Neuronal stem cell (in vitro differentiated cells): ENCODE measurements around the gene LIFR.
"Not testable (repeated sequence)": the region's sequence is repeated elsewhere in the genome, so short reads cannot be mapped to it uniquely, and the experiment has no call there.

Experiments used
- DNase-seq: peaks from one replicate; pipeline ENCODE4 v3.0.0-alpha.2; 2013; ENCODE audit warnings: low spot score
- H2AFZ ChIP-seq: one replicate; pipeline ENCODE4 v1.6.1; 2013; ENCODE audit warnings: mild to moderate bottlenecking, low read length, inconsistent platforms
- H2AK5ac ChIP-seq: 2 replicates; pipeline ENCODE4 v1.6.1; 2013; ENCODE audit warnings: low read depth, mild to moderate bottlenecking, inconsistent platforms, low read length, moderate library complexity, mixed read lengths
- H2BK120ac ChIP-seq: 2 replicates; pipeline ENCODE4 v1.6.1; 2013; ENCODE audit warnings: low read depth, mild to moderate bottlenecking, inconsistent platforms, low read length, moderate library complexity, mixed read lengths
- H2BK12ac ChIP-seq: one replicate; pipeline ENCODE4 v1.6.1; 2013; ENCODE audit warnings: low read length, inconsistent platforms
- H2BK15ac ChIP-seq: 2 replicates; pipeline ENCODE4 v1.6.1; 2013; ENCODE audit warnings: mild to moderate bottlenecking, low read length, inconsistent platforms, mixed read lengths
- H2BK5ac ChIP-seq: one replicate; pipeline ENCODE4 v1.6.1; 2013; ENCODE audit warnings: inconsistent platforms, mild to moderate bottlenecking, low read length, moderate library complexity
- H3K14ac ChIP-seq: one replicate; pipeline ENCODE4 v1.6.1; 2013; ENCODE audit warnings: low read length, inconsistent platforms
- H3K18ac ChIP-seq: 2 replicates; pipeline ENCODE4 v1.6.1; 2013; ENCODE audit warnings: low read length, inconsistent platforms
- H3K23ac ChIP-seq: 2 replicates; pipeline ENCODE4 v1.6.1; 2013; ENCODE audit warnings: low read depth, mild to moderate bottlenecking, mixed read lengths, low read length, inconsistent platforms; ENCODE audit not compliant: poor library complexity
- H3K27ac ChIP-seq: replicated peaks from 3 replicates; pipeline ENCODE4 v1.5.1; 2013; ENCODE audit warnings: low read length, inconsistent platforms
- H3K27me3 ChIP-seq, 3 experiments: 2 replicates each; pipeline ENCODE4 v1.6.1; 2013; ENCODE audit warnings: low read length in 3 of 3, mild to moderate bottlenecking in 2 of 3, inconsistent platforms in 1 of 3, low read depth in 1 of 3, mixed read lengths in 1 of 3, moderate library complexity in 1 of 3; ENCODE audit not compliant: control insufficient read depth in 3 of 3, insufficient read depth in 3 of 3
- H3K36me3 ChIP-seq, 2 donors: replicated peaks in 1 of 2; 2 replicates each; pipeline ENCODE4 v1.6.1; 2013; ENCODE audit warnings: low read length in 2 of 2; ENCODE audit not compliant: control insufficient read depth in 2 of 2, insufficient read depth in 2 of 2
- H3K4ac ChIP-seq: 2 replicates; pipeline ENCODE4 v1.6.1; 2013; ENCODE audit warnings: inconsistent platforms, mild to moderate bottlenecking, low read length, moderate library complexity
- H3K4me1 ChIP-seq, 2 donors: 1 replicate in 1 of 2; 2 replicates in 1 of 2; pipeline ENCODE4 v1.6.1; 2013; ENCODE audit warnings: low read length in 2 of 2, low read depth in 1 of 2; ENCODE audit not compliant: control insufficient read depth in 2 of 2, insufficient read depth in 1 of 2
- H3K4me2 ChIP-seq: one replicate; pipeline ENCODE4 v1.6.1; 2013; ENCODE audit warnings: mild to moderate bottlenecking, low read length, inconsistent platforms; ENCODE audit not compliant: insufficient read depth, poor library complexity, severe bottlenecking
- H3K4me3 ChIP-seq, 2 donors: 2 replicates each; pipeline ENCODE4 v1.5.1; 2013; ENCODE audit warnings: low read length in 2 of 2, mild to moderate bottlenecking in 2 of 2, inconsistent platforms in 1 of 2, moderate library complexity in 1 of 2
- H3K79me1 ChIP-seq: one replicate; pipeline ENCODE4 v1.6.1; 2013; ENCODE audit warnings: low read depth, mild to moderate bottlenecking, inconsistent platforms, low read length, moderate library complexity
- H3K9ac ChIP-seq: one replicate; pipeline ENCODE4 v1.6.1; 2013; ENCODE audit warnings: mild to moderate bottlenecking, low read depth, low read length, inconsistent platforms; ENCODE audit not compliant: poor library complexity
- H3K9me3 ChIP-seq, 2 donors: replicated peaks in 1 of 2; 2 replicates each; pipeline versions ENCODE3 to v1.6.1; 2013; ENCODE audit warnings: low read length in 2 of 2, mild to moderate bottlenecking in 2 of 2, inconsistent platforms in 1 of 2, low read depth in 1 of 2, mixed read lengths in 1 of 2, moderate library complexity in 1 of 2; ENCODE audit not compliant: control insufficient read depth in 2 of 2, insufficient read depth in 1 of 2
- H4K8ac ChIP-seq: one replicate; pipeline ENCODE4 v1.6.1; 2013; ENCODE audit warnings: low read depth, mild to moderate bottlenecking, inconsistent platforms, low read length, moderate library complexity
- H4K91ac ChIP-seq: one replicate; pipeline ENCODE4 v1.6.1; 2013; ENCODE audit warnings: low read length, low read depth, mild to moderate bottlenecking, inconsistent platforms; ENCODE audit not compliant: poor library complexity
- WGBS, 2 donors: extraction: QIAGEN DNeasy Blood & Tissue Kit; methylation state at CpG; one replicate each; pipeline ENCODE4 v1.1.7; 2013; ENCODE audit warnings: missing lambda C conversion rate in 2 of 2, mixed read lengths in 1 of 2; ENCODE audit not compliant: insufficient read length in 2 of 2, insufficient replicate concordance in 1 of 2; ENCODE audit errors: extremely low coverage in 2 of 2; 5-methylcytosine and 5-hydroxymethylcytosine counted together

LIFR gene

GRCh38 chr5:38519476-38519875, 37.0 kb downstream of the LIFR start:
- no peak overlapping the region for H3K4ac ChIP-seq
- H4K91ac ChIP-seq = no peak overlapping the region
- H3K4me1 ChIP-seq = no peaks in the 10 kb centered on the region
- no peak overlapping the region for H2BK15ac ChIP-seq
- H3K18ac ChIP-seq = no peak overlapping the region
- no peak overlapping the region for H3K4me3 ChIP-seq
- H3K14ac ChIP-seq = no peak overlapping the region
- no peak overlapping the region for H3K27ac ChIP-seq
- H3K36me3 ChIP-seq = peaks cover 5 to 94% of the 10 kb centered on the region in 2 donors
- no peak overlapping the region for H2BK12ac ChIP-seq
- H3K27me3 ChIP-seq = no peaks in the 10 kb centered on the region
- H3K4me2 ChIP-seq = no peak overlapping the region
- H2AK5ac ChIP-seq = no peak overlapping the region
- H2BK120ac ChIP-seq = no peak overlapping the region
- H3K9ac ChIP-seq = no peak overlapping the region
- no peak overlapping the region for H2AFZ ChIP-seq
- H3K9me3 ChIP-seq = peaks cover 4 to 36% of the 10 kb centered on the region in 2 donors
- DNase-seq = no peak
- WGBS, 2 donors = no CpG with 5 or more reads among the region's 3 CpGs
- no peak overlapping the region for H4K8ac ChIP-seq
- H3K79me1 ChIP-seq = no peaks in the 10 kb centered on the region
- H3K23ac ChIP-seq = no peak overlapping the region
- no peak overlapping the region for H2BK5ac ChIP-seq

DNA sequence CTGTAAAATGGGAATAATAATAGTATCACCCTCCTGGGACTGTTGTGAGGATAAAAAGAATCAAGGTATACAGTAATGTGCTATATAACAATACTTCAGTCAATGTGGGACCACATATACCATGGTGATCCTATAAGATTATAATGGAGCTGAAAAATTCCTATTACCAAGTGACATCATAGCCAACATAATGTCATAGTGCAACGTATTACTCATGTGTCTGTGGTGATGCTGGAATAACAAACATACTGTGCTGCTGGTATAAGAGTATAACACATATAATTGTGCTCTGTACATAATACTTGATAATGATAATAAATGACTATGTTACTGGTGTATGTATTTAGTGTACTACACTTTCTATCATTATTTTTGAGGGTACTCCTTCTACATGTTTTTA, 38.1 kb downstream of the LIFR start:
- H2AK5ac ChIP-seq = no peak overlapping the region
- no CpG with 5 or more reads among the region's 1 CpG for WGBS, 2 donors
- H3K79me1 ChIP-seq = no peaks in the 10 kb centered on the region
- no peak overlapping the region for H3K14ac ChIP-seq
- no peak overlapping the region for H3K4me2 ChIP-seq
- no peak overlapping the region for H2BK15ac ChIP-seq
- H2BK5ac ChIP-seq = no peak overlapping the region
- no peak overlapping the region for H2AFZ ChIP-seq
- H3K36me3 ChIP-seq = peaks cover 5 to 92% of the 10 kb centered on the region in 2 donors
- H3K4ac ChIP-seq = no peak overlapping the region
- H3K4me1 ChIP-seq = no peaks in the 10 kb centered on the region
- no peak overlapping the region for H3K9ac ChIP-seq
- DNase-seq = no peak
- peaks cover 4 to 36% of the 10 kb centered on the region in 2 donors for H3K9me3 ChIP-seq
- H3K27me3 ChIP-seq = no peaks in the 10 kb centered on the region
- H3K27ac ChIP-seq = no peak overlapping the region
- no peak overlapping the region for H4K91ac ChIP-seq
- no peak overlapping the region for H2BK120ac ChIP-seq
- H3K23ac ChIP-seq = no peak overlapping the region
- no peak overlapping the region for H4K8ac ChIP-seq
- no peak overlapping the region for H3K4me3 ChIP-seq
- no peak overlapping the region for H3K18ac ChIP-seq
- no peak overlapping the region for H2BK12ac ChIP-seq

DNA sequence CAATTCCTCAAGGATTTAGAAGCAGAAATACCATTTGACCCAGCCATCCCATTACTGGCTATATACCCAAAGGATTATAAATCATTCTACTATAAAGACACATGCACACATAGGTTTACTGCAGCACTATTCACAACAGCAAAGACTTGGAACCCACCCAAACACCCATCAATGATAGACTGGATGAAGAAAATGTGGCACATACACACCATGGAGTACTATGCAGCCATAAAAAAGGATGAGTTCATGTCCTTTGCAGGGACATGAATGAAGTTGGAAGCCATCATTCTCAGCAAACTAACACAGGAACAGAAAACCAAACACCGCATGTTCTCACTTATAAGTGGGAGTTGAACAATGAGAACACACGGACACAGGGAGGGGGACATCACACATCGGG, 39.8 kb downstream of the LIFR start:
- not testable (repeated sequence) for H3K27ac ChIP-seq, H3K14ac ChIP-seq, H3K23ac ChIP-seq, H3K79me1 ChIP-seq, H2AK5ac ChIP-seq, H3K4me3 ChIP-seq, H3K18ac ChIP-seq, H3K9ac ChIP-seq, H3K27me3 ChIP-seq, H2BK120ac ChIP-seq, H4K91ac ChIP-seq, H3K4ac ChIP-seq, DNase-seq, H3K4me1 ChIP-seq, H4K8ac ChIP-seq, H2BK15ac ChIP-seq, H2AFZ ChIP-seq, H2BK12ac ChIP-seq, H3K4me2 ChIP-seq, H2BK5ac ChIP-seq
- H3K36me3 ChIP-seq = peaks cover 3 to 90% of the 10 kb centered on the region in 2 donors
- peaks cover 0 to 29% of the 10 kb centered on the region in 2 donors for H3K9me3 ChIP-seq
- no CpG with 5 or more reads among the region's 3 CpGs for WGBS, 2 donors

DNA sequence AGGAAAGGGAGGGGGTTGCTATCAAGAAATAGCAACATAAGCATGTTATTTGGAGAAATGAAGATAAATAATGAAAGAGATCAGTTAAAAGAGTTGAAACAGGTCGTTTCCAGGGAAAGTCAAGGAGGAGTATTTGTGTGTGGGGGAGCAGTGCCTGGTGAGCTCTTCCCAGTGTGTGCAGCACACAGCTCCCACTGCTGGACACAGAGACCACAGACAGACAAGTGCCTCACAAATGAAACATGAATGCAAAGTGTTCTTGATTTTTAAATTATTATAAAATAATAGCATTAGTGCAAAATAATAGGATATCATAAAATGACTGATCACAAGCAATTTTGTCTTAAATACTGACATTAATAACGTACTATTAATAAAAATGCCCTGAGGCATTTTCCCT, 40.8 kb downstream of the LIFR start:
- no peak overlapping the region for H3K27ac ChIP-seq
- peaks cover 0 to 90% of the 10 kb centered on the region in 2 donors for H3K36me3 ChIP-seq
- WGBS, 2 donors = no CpG with 5 or more reads among the region's 2 CpGs
- no peak overlapping the region for H2AK5ac ChIP-seq
- no peak overlapping the region for H3K14ac ChIP-seq
- DNase-seq = no peak
- H2BK5ac ChIP-seq = no peak overlapping the region
- no peak overlapping the region for H3K4me2 ChIP-seq
- no peak overlapping the region for H3K4ac ChIP-seq
- peaks cover 0 to 20% of the 10 kb centered on the region in 2 donors for H3K9me3 ChIP-seq
- no peak overlapping the region for H4K8ac ChIP-seq
- no peak overlapping the region for H3K4me3 ChIP-seq
- H3K4me1 ChIP-seq = no peaks in the 10 kb centered on the region
- no peaks in the 10 kb centered on the region for H3K79me1 ChIP-seq
- no peak overlapping the region for H2BK12ac ChIP-seq
- H3K27me3 ChIP-seq = no peaks in the 10 kb centered on the region
- no peak overlapping the region for H3K9ac ChIP-seq
- H3K18ac ChIP-seq = no peak overlapping the region
- no peak overlapping the region for H4K91ac ChIP-seq
- no peak overlapping the region for H3K23ac ChIP-seq
- no peak overlapping the region for H2BK15ac ChIP-seq
- H2AFZ ChIP-seq = no peak overlapping the region
- no peak overlapping the region for H2BK120ac ChIP-seq
